Neural crest cell (in vitro differentiated cells): ENCODE measurements around the gene ANKS4B. TPM values are rescaled to one million over a fixed set of nuclear protein-coding genes. Genes with fewer than 3 reads are reported as not detected.
"Not testable (repeated sequence)": the region's sequence is repeated elsewhere in the genome, so short reads cannot be mapped to it uniquely, and the experiment has no call there.

ENCODE experiments used
- DNase-seq: peaks from one replicate; pipeline ENCODE4 v3.0.0; 2021; ENCODE audit warnings: low read depth, mixed read lengths, low spot score
- H3K27ac Mint-ChIP-seq: one replicate; pipeline ENCODE4 v1.8.0; 2021; ENCODE audit warnings: mild to moderate bottlenecking, mixed read lengths; ENCODE audit not compliant: unreplicated experiment
- H3K27me3 Mint-ChIP-seq: 2 replicates; pipeline ENCODE4 v1.8.0; 2021; ENCODE audit warnings: low read depth, mild to moderate bottlenecking, mixed read lengths
- H3K36me3 Mint-ChIP-seq: 2 replicates; pipeline ENCODE4 v1.8.0; 2021; ENCODE audit warnings: low read depth, mild to moderate bottlenecking, mixed read lengths
- H3K4me1 Mint-ChIP-seq: 2 replicates; pipeline ENCODE4 v1.8.0; 2021; ENCODE audit warnings: mixed read lengths
- H3K4me3 Mint-ChIP-seq: one replicate; pipeline ENCODE4 v1.8.0; 2021; ENCODE audit warnings: mild to moderate bottlenecking, mixed read lengths
- H3K9me3 Mint-ChIP-seq: 2 replicates; pipeline ENCODE4 v1.8.0; 2021; ENCODE audit warnings: mixed read lengths
- total RNA-seq: library from RNA; stranded (reverse); gene quantifications from 2 replicates; pipeline ENCODE4 v1.2.1, GENCODE V29; 2021
- TF ChIP-seq, protein P1 (sequence below): fragments of 200-600 bp; sonication (generic); conservative IDR thresholded peaks from 2 replicates; pipeline ENCODE4 v1.5.0; 2021; ENCODE audit warnings: antibody characterized with exemption, mild to moderate bottlenecking

ANKS4B gene
- total RNA-seq, 1 donor from 2014 or later, result not detected

- H3K36me3 Mint-ChIP-seq, result no peaks in the 10 kb centered on the region
Observed at GRCh38 chr16:21264571-21265036, 31.1 kb downstream of the ANKS4B start.

DNA sequence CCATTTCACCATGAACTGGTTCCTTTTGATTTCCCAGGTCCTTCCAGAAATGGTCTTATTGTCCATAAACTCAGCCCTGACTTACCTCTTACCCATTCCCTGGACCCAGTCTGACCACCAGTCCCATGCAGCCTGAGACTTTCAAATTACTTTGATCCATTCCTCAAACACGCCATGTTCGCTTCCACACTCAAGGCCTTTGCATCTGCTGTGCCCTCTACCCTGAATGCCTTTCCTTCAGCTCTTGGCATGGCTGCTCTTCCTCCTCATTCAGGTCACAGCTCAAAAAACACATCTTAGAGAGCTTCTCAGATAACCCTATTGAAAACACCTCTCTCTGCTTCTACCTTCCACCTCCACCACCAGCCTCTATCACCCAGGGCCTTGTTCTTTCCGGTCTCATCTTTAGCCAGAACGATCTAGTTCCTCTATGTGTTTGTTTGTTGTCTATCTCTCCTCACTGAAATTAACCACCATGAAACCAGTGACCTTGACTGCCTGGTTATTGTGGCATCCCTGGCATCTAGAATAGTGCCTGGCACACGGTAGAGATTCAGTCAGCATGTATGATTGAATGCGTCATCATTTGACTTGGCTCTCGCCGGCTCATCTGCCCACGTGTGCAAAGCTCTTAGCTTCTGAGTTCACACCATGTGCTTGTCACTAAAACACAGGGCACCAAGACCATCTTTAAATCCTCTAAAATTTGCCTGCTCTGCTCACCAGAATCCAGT is 31.8 kb downstream of the ANKS4B start:
- DNase-seq, result no peak
- Mint-ChIP-seq H3K4me3 (no peak overlapping the region), H3K27ac (peak overlapping the region; percentile 53), H3K4me1 (peaks cover 22% of the 10 kb centered on the region), H3K36me3 (no peaks in the 10 kb centered on the region), H3K27me3 (no peaks in the 10 kb centered on the region), H3K9me3 (no peaks in the 10 kb centered on the region)
- TF ChIP-seq, protein P1, sequence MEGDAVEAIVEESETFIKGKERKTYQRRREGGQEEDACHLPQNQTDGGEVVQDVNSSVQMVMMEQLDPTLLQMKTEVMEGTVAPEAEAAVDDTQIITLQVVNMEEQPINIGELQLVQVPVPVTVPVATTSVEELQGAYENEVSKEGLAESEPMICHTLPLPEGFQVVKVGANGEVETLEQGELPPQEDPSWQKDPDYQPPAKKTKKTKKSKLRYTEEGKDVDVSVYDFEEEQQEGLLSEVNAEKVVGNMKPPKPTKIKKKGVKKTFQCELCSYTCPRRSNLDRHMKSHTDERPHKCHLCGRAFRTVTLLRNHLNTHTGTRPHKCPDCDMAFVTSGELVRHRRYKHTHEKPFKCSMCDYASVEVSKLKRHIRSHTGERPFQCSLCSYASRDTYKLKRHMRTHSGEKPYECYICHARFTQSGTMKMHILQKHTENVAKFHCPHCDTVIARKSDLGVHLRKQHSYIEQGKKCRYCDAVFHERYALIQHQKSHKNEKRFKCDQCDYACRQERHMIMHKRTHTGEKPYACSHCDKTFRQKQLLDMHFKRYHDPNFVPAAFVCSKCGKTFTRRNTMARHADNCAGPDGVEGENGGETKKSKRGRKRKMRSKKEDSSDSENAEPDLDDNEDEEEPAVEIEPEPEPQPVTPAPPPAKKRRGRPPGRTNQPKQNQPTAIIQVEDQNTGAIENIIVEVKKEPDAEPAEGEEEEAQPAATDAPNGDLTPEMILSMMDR, result no peak

More at GRCh38 chr16:21264571-21265036, 31.1 kb downstream of the ANKS4B start:
- H3K27me3 Mint-ChIP-seq, result no peaks in the 10 kb centered on the region
- TF ChIP-seq, protein P1, result no peak
- no peak overlapping the region for H3K4me3 Mint-ChIP-seq
- peaks cover 27% of the 10 kb centered on the region for H3K4me1 Mint-ChIP-seq
- DNase-seq, result no peak
- H3K9me3 Mint-ChIP-seq, result no peaks in the 10 kb centered on the region
- H3K27ac Mint-ChIP-seq, result peak overlapping the region; percentile 72

DNA sequence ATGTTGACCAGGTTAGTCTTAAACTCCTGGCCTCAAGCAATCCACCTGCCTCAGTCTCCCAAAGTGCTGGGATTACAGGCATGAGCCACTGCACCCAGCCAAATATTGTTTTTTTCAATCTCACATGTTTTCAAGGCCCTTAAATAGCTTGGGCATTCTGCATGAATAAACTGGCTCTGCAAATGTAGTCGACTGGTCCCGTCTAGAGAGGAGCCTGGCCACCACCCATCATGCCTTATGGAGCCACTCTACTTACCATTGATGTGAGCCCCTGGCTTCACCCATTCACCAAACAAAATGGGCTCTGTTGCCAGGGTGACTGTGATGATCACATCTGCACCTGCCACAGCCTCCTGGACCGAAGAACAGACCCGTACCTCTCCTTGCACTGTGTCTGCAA is 33.8 kb downstream of the ANKS4B start:
- Mint-ChIP-seq H3K36me3 (no peaks in the 10 kb centered on the region), H3K4me1 (peaks cover 24% of the 10 kb centered on the region), H3K4me3 (no peak overlapping the region), H3K9me3 (no peaks in the 10 kb centered on the region), H3K27me3 (no peaks in the 10 kb centered on the region), H3K27ac (no peak overlapping the region)
- TF ChIP-seq, protein P1, result no peak
- DNase-seq, result no peak

DNA sequence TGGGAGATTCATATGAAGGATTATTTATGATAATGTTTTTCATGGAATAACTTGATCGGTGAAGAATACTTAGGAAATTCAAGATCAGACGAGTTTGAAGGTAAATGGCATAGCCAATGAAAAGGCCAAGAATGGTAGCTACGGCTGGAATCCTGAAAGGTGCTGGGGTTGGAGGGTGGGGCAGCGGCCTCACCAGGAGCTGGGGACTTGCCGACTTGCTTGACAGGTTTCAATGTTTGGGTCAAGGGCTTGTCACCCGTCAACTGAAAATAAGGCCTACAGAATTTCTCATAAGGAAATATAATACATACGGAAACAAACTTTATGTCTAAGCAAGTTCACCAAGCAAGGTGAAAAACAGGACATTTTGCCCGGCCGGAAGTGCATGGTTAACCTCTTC is 34.7 kb downstream of the ANKS4B start:
- no peak for DNase-seq
- H3K4me1 Mint-ChIP-seq, result peaks cover 31% of the 10 kb centered on the region
- no peak overlapping the region for H3K27ac Mint-ChIP-seq
- H3K36me3 Mint-ChIP-seq, result no peaks in the 10 kb centered on the region
- H3K4me3 Mint-ChIP-seq, result no peak overlapping the region
- peaks cover 2% of the 10 kb centered on the region for H3K9me3 Mint-ChIP-seq
- TF ChIP-seq, protein P1, result no peak
- H3K27me3 Mint-ChIP-seq, result no peaks in the 10 kb centered on the region

DNA sequence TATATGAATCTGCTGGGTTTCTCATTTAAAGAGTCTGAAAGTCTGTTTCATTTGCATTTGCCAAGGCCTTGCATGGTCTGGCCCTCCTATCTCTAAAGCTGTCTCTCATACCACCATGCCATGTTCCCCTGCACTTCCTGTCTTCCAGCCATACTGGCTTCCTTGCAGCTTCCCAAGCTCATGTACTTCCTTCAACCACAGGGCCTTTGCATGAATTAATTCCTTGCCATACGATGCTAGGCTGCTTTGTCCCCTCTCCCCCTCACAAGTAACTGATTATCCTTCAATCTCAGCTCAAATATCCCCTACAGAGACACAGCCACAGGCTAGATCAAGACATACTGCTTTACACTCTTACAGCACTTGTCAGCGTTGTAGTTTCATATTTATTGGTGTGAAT is 38.8 kb downstream of the ANKS4B start:
- DNase-seq, result no peak
- Mint-ChIP-seq H3K36me3 (no peaks in the 10 kb centered on the region), H3K4me1 (peaks cover 26% of the 10 kb centered on the region), H3K4me3 (no peak overlapping the region), H3K9me3 (peaks cover 2% of the 10 kb centered on the region), H3K27me3 (peaks cover 34% of the 10 kb centered on the region), H3K27ac (no peak overlapping the region)
- TF ChIP-seq, protein P1, result no peak

- H3K9me3 Mint-ChIP-seq, DNase-seq, H3K4me3 Mint-ChIP-seq, H3K27ac Mint-ChIP-seq, H3K36me3 Mint-ChIP-seq: not testable (repeated sequence)
- H3K27me3 Mint-ChIP-seq, result peaks cover 39% of the 10 kb centered on the region
- H3K4me1 Mint-ChIP-seq, result peaks cover 26% of the 10 kb centered on the region
Observed at GRCh38 chr16:21272763-21273162, 39.3 kb downstream of the ANKS4B start.
